ENCODE results near the gene RTN1.

RTN1 gene

DNA sequence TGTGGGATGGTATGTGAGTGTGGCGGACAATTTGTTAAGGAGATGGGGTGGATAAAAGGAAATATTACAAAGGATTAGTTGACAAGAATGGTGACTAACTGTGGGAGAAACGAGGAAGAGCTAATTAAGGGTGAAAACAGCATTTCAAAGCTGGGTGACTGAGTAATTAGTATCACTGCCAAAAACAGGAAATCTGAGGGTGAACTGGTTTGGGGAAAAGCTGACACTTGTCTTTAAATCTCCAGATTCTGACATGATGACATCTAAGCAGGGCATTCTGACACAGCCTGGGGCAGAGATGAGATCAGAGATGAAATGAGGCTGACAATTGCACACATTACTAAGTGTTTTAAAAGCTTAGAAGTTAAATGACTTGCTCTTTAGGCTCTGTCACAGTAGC lies 251.5 kb downstream of the RTN1 start:
- no peak for DNase-seq

DNA sequence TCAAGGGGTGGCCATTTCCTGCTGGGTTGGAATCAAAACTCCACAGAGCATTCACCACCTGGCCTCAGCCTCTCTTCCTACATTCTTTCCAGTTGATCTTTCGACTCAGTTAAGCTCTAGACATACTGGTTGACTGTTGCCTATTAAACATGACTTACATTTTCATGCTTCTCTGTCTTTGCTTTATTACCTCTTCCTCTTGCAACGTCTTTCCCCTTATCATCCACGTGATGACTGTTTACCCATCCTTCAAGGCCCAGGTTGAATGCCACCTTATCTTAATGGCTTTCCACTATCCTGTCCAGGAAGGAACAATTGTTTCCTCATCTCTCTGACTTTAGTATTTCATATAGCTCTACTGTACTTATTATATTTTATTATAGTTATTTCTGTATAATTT lies 269.5 kb downstream of the RTN1 start:
- DNase-seq: no peak

DNA sequence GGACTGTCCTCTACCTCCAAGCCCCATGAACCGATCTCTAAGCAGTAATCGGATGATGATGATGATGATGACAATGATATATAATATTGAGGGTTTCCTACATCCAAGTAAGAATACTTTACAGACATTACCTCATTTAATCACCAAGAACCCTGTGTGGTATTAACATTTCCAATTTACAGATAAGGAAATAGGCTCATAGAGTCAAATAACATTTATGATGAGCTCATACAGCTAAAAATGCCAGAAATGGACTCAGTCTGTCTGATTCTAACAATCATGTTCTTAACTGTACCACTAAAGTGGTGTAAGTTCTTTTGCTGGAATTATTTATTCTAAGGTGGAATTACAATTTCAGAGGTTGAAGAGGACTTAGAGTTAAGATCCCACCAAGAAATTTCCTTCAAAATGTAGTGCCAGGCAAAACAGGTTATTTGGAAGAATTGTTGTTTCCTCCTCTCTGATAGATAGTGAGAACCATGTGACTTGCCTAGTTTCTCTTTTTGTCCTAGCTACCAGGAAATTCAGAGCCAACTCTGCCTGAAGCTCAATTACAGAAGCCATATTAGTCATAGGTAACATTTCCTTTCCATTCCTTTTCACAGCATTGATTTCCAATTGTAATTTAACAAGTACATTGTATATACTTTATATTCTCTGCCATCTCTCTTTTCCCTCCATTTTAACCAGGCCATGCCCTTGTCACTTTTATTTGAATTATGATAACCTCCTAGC lies 270.2 kb downstream of the RTN1 start:
- no peak for DNase-seq

DNA sequence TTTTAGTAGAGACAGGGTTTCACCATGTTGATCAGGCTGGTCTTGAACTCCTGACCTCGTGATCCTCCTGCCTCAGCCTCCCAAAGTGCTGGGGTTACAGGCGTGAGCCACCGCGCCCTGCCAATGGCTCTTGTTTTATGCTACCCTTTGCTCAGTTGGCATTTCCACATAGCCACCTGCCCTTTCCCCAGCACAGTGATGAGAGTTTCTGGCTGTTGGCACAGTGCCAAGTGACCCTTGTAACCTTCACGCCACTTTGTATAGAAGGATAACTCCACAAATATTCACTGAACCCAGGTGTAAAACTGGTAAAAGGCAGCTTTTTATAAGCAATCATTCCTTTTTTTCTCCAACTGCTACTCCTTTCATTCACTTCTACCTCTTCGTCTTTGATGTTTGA lies 275.5 kb downstream of the RTN1 start:
- no peak for DNase-seq

DNA sequence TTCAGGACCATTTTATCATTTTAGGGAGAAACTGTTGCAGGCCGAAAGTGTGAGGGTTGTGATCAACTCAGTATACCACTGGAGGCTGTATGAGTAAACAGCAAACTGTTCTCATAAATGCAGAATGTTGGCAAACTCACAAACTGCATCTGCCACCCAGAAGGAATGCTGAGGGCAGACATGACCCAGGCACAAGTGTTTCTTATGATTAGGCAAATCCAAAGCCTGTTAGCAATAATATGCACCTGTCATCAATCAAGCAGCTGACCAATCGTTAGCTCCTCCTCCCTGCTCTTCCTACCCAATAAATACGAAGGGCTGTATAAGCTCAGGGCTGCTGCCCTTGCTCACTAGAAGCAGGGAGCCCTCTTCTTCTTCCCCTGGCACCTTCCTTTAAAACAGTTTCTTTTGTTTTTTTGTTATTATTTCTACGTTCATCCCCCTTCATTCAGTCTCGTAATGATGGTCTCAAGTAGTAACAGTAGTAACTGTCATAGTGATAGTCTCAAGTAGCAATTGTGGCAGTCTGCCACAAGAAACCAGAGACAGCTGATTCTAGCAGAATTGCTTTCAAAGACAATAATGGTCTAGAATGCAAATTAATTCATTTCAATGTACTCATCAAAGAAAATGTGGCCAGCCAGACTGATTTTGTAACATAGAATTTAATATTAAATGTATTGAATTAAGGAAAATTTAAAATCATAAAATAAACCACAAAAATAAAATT lies 278.8 kb downstream of the RTN1 start:
- no peak for DNase-seq

DNA sequence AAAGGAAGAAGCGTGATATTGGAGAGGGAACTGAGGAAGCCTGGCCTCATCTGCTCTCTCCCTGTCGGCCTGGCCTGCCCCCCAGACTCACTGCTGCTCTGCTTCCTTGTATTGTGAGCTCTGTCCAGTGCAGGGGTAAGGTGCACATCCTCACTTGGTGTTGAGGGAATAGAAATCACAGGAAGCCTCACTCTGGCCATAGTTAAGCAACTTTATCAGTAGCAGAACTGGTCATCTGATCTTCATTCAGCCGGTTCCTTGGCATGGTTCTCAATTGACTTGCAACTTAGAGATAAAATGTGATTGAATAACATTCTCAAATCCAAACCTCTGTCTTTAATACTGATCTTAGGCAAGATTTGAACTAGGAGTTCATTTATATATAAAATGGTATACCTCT lies 282.5 kb downstream of the RTN1 start:
- no peak for DNase-seq

DNA sequence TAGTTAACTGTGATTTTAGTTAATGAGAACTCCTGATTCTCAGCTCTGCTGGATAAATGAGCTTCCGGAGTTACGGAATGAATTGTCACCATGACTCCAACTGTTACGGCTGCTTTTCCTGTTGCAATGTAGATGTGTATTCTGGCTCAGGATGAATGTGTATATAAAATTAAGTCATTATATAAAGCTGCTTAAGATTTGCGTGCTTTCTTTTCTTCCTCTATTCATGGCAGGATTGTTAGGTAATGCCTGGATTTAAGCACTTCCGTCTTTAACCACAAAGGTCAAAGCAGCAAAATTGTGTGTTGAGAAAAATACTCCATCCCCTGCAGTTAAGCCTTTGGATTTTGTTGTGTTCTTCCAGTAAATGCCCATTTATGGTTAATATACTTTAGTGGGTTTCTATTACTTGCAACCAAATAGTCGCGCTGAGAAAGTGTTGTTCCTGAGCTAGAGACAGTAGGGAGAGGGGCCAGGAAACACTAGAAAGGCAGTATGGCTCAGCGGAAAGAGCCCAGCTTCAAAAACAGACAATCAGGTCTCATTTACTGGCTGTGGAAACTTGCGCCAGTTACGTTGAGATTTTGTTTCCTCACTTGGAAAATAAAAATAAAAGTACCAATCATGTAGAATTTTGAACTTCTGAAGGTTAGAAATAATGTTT lies 284.6 kb downstream of the RTN1 start:
- DNase-seq: no peak

DNA sequence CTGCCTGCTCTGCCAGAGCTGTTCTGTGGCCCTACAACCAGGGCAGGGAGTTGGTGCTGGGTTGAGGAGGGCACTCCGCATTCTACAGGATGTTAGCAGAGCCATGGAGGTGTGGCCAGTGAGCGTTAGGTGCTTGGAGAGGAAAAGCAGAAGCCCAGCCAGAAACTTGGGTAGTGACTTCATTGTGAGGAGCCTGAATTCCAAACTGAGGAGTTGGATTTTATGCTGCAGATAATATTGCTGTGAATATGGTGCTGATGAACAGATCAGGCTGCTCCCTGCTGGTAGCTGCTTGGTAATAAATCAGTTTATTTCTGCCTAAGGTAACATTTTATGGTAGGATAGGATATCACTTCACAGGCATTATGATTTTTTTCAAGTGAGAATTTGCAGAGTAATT lies 286.8 kb downstream of the RTN1 start:
- DNase-seq: no peak

DNA sequence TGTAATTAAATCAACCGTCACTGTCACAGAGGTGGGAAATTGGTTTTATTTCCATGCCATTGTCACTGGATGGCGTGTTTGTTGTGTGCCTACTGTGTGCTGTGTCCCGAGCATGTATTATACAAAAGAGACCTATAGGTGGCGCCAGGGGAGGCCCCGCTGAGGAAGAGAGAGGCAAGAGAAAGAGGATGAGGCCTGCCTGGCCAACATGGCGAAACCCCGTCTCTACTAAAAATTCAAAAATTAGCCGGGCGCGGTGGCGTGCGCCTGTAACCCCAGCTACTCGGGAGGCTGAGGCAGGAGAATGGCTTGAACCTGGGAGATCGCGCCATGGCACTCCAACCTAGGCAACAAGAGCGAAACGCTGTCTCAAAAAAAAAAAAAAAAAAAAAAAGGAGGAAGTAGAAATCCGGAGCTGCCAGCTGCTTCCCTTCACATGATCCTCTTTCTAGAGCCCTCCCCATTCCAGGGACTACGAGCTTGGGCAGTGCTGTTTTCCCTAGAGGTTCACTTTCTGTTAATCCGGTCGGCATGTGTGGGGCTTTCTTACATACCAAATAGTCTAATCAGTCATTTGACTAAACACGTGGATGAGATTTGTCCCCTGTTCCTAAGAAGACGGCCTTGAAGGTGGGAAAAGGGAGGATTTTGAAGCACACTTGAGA lies 287.6 kb downstream of the RTN1 start:
- DNase-seq: no peak

DNA sequence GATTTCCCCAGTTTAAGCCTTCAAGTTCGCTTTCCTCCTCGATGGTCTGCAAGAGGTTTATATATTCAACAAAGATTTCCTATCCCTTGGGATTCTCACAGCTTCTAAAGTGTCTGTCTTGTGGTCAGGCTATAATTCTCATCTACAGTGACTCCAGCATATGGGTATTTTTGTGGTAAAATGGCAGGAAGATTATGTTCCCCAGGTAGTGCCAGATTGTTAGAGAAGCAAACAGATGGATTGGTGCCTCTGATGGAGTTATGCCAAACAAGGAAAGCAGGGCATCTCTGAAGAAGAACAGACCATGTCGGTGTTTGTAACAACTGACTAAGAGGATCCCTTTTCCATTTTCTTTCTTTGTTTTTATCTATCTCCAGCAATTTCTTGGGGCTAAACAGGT lies 288.4 kb downstream of the RTN1 start:
- no peak for DNase-seq

DNA sequence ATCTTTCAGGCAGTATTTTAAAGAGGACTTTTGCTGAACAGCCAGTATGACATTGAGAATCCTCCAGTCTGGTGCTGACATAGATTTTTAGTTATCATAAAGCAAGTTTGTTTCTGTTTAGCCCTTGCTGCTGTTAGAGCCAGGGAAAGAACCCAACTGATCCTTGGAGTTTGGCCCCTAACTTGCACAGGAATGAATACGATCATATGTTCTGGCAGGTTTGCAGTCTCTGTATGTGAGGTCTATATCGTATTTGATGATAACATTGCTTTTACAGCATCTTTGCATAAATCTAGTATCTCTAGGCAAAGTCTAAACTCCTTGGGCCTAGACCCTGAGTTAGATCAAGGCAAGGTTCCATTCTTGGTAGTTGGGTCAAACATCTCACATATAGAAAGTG lies 289.7 kb downstream of the RTN1 start:
- no peak for DNase-seq

DNA sequence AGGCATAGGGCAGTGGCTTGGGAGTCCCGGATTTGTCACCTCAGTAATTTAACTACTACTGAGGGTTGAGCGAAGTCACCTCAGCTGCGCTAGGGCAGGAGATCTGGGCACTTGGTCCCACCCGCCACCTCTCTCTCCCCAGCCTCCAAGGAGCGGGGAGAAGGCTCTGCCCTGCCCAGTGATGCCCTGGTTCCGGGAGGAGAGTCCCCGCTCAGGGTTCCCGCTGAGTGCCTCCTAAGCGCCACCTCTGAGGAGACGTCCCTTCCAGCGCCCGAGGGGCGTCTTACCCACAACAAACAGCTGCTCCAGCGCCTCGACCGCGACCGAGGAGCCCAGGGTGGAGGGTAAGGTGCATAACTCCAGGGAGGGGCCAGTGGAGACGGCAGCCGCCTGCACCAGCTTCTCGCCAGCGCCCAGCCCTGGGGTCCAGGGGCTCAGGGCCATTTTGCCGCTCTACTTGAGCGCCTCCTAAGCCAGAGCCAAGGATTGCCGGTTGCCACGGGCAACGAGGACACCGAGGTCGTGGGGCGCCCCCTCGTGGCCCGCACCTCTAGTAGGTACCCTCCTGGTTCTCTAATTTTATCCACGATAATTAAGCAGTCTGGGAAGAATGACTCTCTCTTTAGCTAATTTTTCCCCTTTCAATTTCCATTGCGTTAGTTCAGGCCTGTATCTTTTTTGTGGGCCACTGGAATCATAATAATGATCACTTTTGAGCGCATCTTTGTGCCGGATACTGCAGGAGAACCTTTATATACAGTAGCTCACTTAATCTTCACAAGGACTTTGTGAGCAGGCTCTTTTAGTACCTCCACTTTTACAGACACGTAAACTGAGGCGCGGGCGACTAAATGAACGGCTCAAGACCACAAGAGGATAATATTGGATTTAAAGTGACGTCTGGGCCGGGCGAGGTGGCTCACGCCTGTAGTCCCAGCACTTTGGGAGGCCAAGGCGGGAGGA lies 294.0 kb downstream of the RTN1 start, which contains the start of gene CCDC175:
Gene CCDC175, minus strand, starts transcription at position 481 of the 963 bp plus-strand sequence. Its CDS starts 37 bp downstream, at position 444.
- DNase-seq: peak; percentile 78

DNA sequence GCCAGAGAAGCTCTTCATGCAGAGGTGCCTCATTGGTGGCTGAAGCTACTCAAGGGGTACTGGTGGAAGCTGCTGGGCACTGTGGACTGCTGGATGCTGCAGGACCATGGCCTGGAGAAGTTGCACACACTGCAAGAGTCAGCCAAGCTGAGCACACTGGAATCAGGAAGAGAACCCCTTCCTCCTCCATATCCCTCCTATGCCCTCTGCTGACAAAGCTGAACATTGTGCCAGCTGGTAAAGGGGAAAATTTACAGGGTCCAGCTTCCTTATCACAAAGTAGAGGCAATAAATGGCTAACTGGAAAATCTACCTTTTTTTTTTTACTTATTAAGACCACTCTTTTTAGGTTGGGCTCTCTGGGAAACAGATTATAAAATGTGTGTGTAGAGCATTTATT lies 300.5 kb downstream of the RTN1 start:
- no peak for DNase-seq

DNA sequence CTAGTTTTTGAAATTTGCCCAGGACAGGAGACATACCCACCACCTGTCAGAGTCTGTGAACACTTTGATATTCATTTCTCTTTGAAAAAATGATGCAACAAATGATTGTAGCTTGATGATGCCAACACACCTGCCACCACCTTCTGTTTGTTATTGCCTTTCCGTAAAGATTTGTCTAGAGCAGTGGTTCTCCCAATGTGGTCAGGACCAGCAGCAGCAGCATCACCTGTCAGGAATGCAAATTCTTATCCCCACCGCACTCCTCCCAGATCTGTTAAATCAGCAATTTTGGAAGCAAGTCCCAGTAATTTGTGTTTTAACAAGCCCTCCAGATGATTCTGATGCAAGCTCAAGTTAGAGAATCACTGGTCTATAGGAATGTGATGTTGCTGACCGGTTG lies 303.9 kb downstream of the RTN1 start:
- no peak for DNase-seq

DNA sequence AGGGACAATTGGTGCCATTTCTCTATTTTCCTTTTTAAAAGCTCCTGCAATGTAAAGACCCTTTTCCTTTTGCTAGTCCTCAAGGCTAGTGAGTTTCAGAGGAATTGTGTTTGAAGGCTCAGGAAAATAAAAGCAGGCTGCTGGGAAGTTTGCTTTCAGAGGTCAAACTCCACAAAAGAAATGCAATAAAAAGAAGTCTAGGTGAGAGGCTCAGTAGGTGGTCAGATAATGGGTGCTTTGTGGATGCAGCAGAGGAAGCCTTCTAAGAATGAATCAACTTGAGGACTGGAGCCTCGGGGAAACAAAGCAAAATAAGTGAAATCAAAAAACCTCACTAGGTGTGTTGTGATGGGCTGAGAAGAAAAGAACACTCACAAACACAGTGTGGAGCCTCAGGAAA lies 304.3 kb downstream of the RTN1 start:
- no peak for DNase-seq

DNA sequence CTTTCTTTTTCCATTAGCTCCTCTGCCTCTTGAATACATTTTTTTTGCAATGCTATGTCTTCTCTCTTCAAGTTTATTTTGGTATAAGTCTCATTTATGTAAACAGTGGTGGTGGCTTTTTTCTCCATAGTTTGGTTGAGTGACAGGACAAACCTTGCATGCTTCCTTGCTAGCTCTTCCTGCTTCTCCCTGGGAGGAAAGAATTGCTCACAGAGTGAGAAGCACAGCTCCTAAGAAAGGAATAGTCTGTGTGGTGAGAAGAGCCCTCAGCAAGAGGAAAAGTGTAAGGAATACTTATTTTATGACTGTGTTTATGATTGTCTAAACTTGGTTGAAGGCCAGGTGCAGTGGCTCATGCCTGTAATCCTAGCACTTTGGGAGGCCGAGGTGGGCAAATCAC lies 305.5 kb downstream of the RTN1 start:
- no peak for DNase-seq

DNA sequence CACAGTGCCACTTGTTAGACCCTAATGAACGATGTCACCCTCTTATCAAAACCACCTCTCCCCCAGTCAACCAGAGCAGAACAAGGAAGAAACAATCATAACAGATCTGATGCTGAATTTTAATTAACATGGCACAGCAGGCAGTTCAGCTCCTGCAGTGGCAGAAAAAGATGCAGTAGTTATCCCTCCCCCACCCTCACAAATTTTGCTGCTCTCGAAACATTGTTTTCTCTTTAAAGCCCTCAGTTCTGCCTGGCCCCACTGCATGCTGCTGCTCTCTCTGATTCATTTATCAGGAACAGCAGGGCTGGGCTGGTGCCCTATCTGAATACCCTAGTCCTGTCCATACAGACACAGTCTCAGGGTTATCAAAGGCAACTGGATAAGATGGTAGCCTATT lies 306.2 kb downstream of the RTN1 start:
- no peak for DNase-seq

DNA sequence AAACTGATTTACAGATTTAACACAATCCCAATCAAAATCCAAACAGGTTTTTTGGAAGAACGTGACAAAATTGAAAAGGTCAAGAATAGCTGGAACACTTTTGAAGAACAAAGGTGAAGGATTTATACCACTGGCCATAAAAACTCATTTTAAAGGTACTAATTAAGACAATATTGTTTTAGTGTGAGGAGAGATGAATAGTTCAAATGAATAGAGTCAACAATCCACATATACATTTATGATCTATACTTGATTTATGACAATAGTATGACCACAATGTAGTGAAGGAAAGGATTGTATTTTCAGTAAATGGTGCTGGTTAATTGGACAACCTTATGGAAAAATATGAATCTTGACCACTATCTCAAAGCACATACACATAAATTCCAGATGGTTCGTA lies 323.3 kb downstream of the RTN1 start:
- DNase-seq: no peak
